ENCODE data around the gene SLC50A1.

The SLC50A1 gene

DNA sequence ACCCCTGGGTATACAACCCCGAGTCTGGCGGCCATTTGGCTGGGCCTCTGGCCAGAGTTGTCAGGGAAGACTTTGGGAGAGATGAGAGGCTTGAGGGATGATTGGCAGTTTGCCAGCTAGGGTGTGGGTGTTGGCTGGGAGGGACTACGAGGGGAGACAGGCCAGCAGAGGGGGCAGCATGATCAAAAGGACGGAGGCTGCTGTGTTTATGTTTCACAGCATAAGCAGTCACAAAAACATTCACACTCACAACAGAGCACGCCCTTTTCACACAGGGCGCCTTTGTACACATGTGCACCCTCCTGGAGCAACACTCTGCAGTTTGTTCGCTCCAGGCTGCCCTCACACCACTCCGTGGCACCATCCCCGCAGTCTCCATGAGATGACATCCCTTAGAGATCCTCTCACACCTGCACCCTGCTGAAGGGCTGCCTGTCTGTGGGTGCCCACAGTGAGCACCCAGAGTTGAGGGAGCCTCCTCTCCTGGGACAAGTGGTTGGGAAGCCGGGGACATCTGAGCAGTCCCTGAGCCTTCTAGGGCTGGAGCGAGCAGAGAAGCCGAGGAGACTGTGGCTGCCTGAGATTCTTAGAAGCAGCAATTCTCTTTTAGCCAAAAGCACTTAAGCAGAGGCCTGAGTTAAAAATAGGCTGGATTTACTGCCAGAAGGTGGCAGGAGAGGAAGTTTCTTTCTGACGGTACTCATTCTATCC is 41.6 kb upstream of the SLC50A1 start:
- TF ChIP-seq, protein P1, sequence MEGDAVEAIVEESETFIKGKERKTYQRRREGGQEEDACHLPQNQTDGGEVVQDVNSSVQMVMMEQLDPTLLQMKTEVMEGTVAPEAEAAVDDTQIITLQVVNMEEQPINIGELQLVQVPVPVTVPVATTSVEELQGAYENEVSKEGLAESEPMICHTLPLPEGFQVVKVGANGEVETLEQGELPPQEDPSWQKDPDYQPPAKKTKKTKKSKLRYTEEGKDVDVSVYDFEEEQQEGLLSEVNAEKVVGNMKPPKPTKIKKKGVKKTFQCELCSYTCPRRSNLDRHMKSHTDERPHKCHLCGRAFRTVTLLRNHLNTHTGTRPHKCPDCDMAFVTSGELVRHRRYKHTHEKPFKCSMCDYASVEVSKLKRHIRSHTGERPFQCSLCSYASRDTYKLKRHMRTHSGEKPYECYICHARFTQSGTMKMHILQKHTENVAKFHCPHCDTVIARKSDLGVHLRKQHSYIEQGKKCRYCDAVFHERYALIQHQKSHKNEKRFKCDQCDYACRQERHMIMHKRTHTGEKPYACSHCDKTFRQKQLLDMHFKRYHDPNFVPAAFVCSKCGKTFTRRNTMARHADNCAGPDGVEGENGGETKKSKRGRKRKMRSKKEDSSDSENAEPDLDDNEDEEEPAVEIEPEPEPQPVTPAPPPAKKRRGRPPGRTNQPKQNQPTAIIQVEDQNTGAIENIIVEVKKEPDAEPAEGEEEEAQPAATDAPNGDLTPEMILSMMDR (conservative IDR thresholded peaks at IDR 0.05; ENCODE audit: low read length) = peak; percentile 55
- peak; percentile 41 for DNase-seq (ENCODE audit: low read depth)

DNA sequence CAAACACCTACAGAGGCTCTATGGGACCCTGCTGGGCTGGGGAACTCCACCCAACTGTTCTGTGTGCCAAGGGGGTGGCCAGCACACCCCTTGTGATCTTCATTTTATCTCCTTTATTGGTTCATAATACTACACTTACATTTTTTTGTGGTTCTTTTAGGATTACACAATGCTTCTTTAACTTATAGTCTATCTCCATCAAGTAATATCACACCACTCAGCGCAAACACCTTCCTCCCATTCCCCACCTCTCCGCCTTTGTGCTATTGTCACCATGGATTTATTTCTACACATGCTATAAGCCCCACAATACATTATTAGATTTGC is 41.1 kb upstream of the SLC50A1 start:
- DNase-seq (ENCODE audit: low read depth) = no peak
- TF ChIP-seq, protein P1 (conservative IDR thresholded peaks at IDR 0.05; ENCODE audit: low read length) = no peak
- no peak overlapping the region for H3K4me3 ChIP-seq (ENCODE audit: low read length)

More for the DNA sequence above, 41.6 kb upstream of the SLC50A1 start:
- H3K4me3 ChIP-seq (ENCODE audit: low read length) = no peak overlapping the region

DNA sequence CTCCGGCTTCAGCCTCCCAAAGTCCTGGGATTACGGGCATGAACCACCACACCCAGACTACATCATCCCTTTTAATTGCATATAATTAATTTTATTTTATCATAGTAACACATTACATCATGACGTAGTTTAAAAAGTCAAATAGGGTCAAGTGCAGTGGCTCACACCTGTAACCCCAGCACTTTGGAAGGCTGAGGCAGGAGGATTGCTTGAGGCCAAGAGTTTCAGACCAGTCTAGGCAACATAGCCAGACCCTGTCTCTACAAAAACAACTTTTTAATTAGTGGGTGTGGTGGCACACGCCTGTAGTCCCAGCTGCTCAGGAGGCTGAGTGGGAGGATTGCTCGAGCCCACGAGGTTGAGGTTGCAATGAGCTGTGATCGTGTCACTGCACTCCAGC is 36.3 kb upstream of the SLC50A1 start:
- DNase-seq (ENCODE audit: low read depth) = no peak
- TF ChIP-seq, protein P1 (conservative IDR thresholded peaks at IDR 0.05; ENCODE audit: low read length) = no peak
- H3K4me3 ChIP-seq (ENCODE audit: low read length) = no peak overlapping the region

DNA sequence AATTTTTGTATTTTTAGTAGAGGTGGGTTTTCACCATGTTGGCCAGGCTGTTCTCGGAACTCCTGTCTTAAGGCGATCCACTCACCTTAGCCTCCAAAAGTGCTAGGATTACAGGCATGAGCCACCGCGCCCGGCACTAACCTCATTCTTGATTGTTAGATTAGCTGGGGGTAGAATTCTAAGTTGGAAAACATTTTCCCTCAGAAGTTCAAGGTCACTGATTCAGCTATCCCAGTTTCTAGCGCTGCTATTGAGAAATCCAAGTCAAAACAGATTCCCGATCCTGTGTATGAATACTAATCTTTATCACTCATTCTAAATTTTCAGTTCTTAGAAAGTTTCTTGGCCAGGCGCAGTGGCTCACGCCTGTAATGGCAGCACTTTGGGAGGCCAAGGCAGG is 32.3 kb upstream of the SLC50A1 start:
- no peak overlapping the region for H3K4me3 ChIP-seq (ENCODE audit: low read length)
- TF ChIP-seq, protein P1 (conservative IDR thresholded peaks at IDR 0.05; ENCODE audit: low read length) = no peak
- DNase-seq (ENCODE audit: low read depth) = no peak

DNA sequence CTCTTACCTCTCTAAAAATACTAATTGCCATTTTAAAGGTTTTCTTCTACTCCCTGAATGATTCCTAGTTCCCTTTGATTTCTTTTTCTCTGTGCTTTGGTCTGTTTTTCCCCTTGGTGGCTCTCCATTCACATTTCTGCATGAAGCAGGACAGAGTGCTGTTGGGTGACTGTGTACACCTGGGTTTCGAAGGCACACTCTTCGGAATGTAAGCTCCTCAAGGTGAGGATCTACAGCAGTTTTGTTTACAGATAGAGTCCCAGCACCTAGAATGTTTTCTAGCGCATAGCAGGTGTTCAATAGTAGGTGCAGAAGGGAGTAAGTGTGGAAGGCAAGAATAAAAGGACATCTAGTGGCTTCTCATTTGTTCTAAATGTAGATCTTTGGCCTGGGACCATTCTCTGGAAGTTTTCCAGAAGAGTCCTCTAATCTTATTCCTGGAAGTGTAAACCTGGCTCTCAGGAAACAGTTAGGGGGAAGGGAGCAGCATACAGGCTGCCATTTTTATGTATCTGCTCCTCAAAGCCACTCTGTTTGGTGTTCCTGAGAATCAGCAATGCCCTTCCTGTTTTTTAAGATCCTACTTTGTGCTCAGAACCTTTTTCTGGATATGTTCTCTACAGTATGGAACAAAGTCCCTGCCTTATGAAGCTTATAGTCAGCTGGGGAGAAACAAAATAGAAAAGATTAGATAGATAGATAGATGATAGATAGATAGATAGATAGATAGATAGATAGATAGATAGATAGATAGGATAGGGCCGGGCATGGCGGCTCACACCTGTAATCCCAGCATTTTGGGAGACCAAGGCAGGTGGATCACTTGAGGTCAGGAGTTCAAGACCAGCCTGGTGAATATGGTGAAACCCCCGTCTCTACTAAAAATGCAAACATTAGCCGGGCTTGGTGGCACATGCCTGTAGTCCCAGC is 30.8 kb upstream of the SLC50A1 start:
- H3K4me3 ChIP-seq (ENCODE audit: low read length) = no peak overlapping the region
- no peak for DNase-seq (ENCODE audit: low read depth)
- TF ChIP-seq, protein P1 (conservative IDR thresholded peaks at IDR 0.05; ENCODE audit: low read length) = no peak

DNA sequence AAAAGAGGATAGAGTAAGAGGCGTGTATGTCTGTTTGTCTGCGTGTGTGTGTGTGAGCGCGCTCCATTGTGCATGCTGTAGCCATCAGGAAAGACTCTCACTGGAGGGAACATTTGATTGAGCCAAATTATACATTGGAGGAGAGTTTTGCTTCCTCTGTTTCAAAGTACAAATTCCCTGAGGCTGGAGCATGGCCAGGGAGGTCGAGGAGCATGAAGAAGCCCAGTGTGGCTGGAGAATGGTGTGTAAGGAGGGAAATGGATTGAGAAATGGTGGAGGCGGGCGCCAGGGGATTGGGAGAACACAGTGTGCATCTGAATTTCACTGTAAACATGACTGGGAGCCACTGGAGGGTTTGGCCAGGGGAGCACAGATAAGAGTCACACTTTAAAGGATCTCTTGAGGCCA is 30.0 kb upstream of the SLC50A1 start:
- TF ChIP-seq, protein P1 (conservative IDR thresholded peaks at IDR 0.05; ENCODE audit: low read length) = no peak
- no peak for DNase-seq (ENCODE audit: low read depth)

More for the DNA sequence above, 30.0 kb upstream of the SLC50A1 start:
- H3K4me3 ChIP-seq (ENCODE audit: low read length) = no peak overlapping the region

All from AG10803 (cell line).